ENCODE results near the gene ZMYM2.

- TF ChIP-seq POLR2A (IDR thresholded peaks at IDR 0.05) (no peak), CTCF (IDR thresholded peaks at IDR 0.05) (no peak)
Measured at GRCh38 chr13:20001366-20002190, 43.1 kb downstream of the ZMYM2 start.
